Right atrium auricular region (tissue), 2 donors: ENCODE results near the gene KCNIP4. TPM values are rescaled to one million over a fixed set of nuclear protein-coding genes. Genes with fewer than 3 reads are reported as not detected.

ENCODE experiments used
- DNase-seq: peaks from one replicate; pipeline ENCODE4 v3.0.0-alpha.2; 2019; ENCODE audit warnings: low spot score
- H3K27ac ChIP-seq, 2 donors: fragments of 200-600 bp; sonication (generic); 1 replicate in 1 of 2; 2 replicates in 1 of 2; pipeline ENCODE4 v1.5.1; 2016 to 2019
- H3K27me3 ChIP-seq, 2 donors: fragments of 200-600 bp; sonication (generic); one replicate each; pipeline versions ENCODE4 v1.5.1 to v1.6.0; 2017 to 2019
- H3K36me3 ChIP-seq: fragments of 200-600 bp; sonication (generic); one replicate; pipeline ENCODE4 v1.5.1; 2016
- H3K4me1 ChIP-seq, 2 donors: fragments of 200-600 bp; sonication (generic); one replicate each; pipeline versions ENCODE4 v1.5.1 to v1.6.0; 2017 to 2019
- H3K4me3 ChIP-seq, 2 donors: fragments of 200-600 bp; sonication (generic); 1 replicate in 1 of 2; 2 replicates in 1 of 2; pipeline ENCODE4 v1.5.1; 2017 to 2019; ENCODE audit warnings: mild to moderate bottlenecking in 1 of 2, moderate library complexity in 1 of 2
- H3K9me3 ChIP-seq, 2 donors: fragments of 200-600 bp; sonication (generic); one replicate each; pipeline ENCODE4 v1.5.1; 2019
- total RNA-seq, 2 donors: library from RNA; depleted of rRNA; stranded (reverse); fragments of >200 nt; gene quantifications; one replicate each; pipeline ENCODE4 v1.1.0, GENCODE V29; 2016
- TF ChIP-seq, protein P1 (sequence below), 2 donors: fragments of 200-600 bp; sonication (generic); IDR thresholded peaks; one replicate each; pipeline ENCODE4 v1.5.1; 2019; ENCODE audit warnings: antibody characterized with exemption in 2 of 2

Gene KCNIP4
- total RNA-seq, 2 donors from 2014 or later, result not detected

DNA sequence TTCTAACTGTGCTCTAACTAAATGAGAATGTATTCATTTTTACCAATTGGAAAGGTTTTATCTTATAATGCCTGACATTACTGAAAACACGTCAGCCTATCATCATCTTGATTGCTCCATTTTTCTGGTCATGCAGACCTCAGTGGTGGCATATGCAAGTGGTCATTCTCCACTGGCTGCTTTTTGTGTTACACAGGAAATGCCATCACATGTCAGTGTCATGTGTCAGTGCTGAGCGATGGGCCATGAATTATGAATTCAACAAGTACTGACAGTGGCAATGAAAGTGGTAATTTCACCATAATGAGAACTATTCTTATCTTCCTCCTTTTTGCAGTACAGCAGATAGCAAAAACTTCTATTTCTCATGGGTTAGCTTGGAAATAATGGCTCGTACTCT lies 1057.8 kb downstream of the KCNIP4 start:
- Histone ChIP-seq H3K9me3 (no peaks in the 10 kb centered on the region), H3K36me3 (no peaks in the 10 kb centered on the region), H3K27ac (no peak overlapping the region), H3K4me1 (no peaks in the 10 kb centered on the region), H3K27me3 (no peaks in the 10 kb centered on the region), H3K4me3 (no peak overlapping the region)
- no peak for DNase-seq
- TF ChIP-seq, protein P1, sequence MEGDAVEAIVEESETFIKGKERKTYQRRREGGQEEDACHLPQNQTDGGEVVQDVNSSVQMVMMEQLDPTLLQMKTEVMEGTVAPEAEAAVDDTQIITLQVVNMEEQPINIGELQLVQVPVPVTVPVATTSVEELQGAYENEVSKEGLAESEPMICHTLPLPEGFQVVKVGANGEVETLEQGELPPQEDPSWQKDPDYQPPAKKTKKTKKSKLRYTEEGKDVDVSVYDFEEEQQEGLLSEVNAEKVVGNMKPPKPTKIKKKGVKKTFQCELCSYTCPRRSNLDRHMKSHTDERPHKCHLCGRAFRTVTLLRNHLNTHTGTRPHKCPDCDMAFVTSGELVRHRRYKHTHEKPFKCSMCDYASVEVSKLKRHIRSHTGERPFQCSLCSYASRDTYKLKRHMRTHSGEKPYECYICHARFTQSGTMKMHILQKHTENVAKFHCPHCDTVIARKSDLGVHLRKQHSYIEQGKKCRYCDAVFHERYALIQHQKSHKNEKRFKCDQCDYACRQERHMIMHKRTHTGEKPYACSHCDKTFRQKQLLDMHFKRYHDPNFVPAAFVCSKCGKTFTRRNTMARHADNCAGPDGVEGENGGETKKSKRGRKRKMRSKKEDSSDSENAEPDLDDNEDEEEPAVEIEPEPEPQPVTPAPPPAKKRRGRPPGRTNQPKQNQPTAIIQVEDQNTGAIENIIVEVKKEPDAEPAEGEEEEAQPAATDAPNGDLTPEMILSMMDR (IDR thresholded peaks at IDR 0.05), result no peak

DNA sequence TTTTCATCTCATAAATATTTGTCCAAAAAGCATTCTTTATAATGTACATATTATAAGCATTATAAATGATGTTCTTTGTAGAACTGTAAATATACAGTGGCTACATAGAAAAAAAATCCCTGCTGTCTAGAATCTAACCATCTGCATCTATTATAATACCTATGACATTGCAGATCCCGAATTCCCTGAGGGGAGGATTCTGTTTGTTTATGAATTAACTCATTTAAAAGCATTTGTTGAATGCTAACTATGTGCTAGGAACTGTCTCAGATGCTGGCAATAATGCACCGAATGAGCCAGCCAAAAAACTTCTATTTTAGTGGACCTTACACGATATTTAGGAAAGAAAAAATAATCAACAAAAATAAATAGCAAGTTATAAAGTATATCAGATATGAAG lies 1058.7 kb downstream of the KCNIP4 start:
- DNase-seq, result no peak
- no peak overlapping the region for H3K27ac ChIP-seq
- TF ChIP-seq, protein P1 (IDR thresholded peaks at IDR 0.05), result no peak

DNA sequence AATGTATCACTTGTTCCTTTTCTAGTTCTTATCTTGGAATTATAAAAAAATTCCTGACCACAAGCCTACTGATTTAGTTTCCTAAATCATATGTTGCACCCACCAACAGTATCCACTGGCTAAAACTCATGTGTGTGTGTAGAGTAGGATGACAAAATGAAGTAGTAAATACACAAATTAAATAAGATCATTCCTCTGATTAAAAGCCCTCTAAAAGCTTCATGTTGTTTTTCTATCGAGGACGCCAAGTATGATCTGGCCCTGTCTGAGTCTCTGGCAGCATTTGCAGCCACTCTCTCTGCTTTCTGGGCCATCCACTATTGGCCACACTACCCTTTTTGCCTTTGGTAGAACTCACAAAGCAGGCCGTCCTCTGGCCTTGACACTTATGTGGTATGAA lies 1064.9 kb downstream of the KCNIP4 start:
- Histone ChIP-seq H3K4me3 (no peak overlapping the region), H3K9me3 (no peaks in the 10 kb centered on the region), H3K27me3 (no peaks in the 10 kb centered on the region), H3K36me3 (no peaks in the 10 kb centered on the region), H3K4me1 (no peaks in the 10 kb centered on the region), H3K27ac (no peak overlapping the region)
- TF ChIP-seq, protein P1 (IDR thresholded peaks at IDR 0.05), result no peak
- DNase-seq, result no peak

More for the DNA sequence above, 1058.7 kb downstream of the KCNIP4 start:
- Histone ChIP-seq H3K36me3 (no peaks in the 10 kb centered on the region), H3K9me3 (no peaks in the 10 kb centered on the region), H3K27me3 (no peaks in the 10 kb centered on the region), H3K4me1 (no peaks in the 10 kb centered on the region), H3K4me3 (no peak overlapping the region)

DNA sequence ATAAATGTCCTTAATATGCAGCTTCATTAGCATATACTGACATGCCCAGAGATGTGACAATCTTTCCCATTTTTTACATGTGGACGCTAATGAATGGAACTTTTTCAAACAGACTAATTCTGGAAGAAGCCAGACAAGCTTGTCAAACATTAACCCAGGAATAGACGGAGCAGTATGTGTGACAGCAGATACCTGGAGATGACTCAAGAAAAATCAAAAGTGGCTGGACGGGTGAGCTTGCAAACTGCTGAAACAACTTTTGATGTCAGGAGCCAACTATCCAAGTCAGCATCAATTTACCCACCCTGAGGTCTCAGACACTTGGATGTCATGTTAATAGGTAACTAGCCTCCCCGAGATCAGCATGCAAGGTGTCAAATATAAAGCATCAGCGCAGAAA lies 1065.3 kb downstream of the KCNIP4 start:
- no peaks in the 10 kb centered on the region for H3K36me3 ChIP-seq
- no peaks in the 10 kb centered on the region for H3K9me3 ChIP-seq
- no peaks in the 10 kb centered on the region for H3K4me1 ChIP-seq
- H3K27me3 ChIP-seq, result no peaks in the 10 kb centered on the region
- no peak for DNase-seq
- H3K27ac ChIP-seq, result no peak overlapping the region
- H3K4me3 ChIP-seq, result no peak overlapping the region
- TF ChIP-seq, protein P1 (IDR thresholded peaks at IDR 0.05), result no peak

DNA sequence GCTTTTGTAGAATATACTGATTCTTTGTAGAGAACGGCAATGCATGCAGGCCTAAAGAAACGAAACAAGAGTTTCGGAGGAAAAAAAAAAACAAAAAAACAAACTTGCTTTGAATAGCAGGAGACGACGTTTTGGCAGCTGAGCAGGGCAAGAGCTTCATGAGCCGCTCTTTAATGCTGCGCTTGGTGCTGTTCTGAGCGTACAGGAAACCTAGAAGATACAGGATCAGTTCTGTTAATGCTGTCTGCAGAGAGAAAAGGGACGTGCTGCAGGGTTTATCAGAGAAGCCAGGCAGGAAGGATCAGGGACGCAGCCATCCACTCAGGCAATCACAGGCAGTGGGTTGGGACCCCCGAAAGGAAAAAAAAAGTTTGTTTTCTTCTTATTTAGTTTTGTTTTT lies 1066.1 kb downstream of the KCNIP4 start:
- H3K27me3 ChIP-seq, result no peaks in the 10 kb centered on the region
- TF ChIP-seq, protein P1 (IDR thresholded peaks at IDR 0.05), result no peak
- H3K9me3 ChIP-seq, result no peaks in the 10 kb centered on the region
- H3K27ac ChIP-seq, result no peak overlapping the region
- no peaks in the 10 kb centered on the region for H3K4me1 ChIP-seq
- no peaks in the 10 kb centered on the region for H3K36me3 ChIP-seq
- no peak for DNase-seq
- no peak overlapping the region for H3K4me3 ChIP-seq

DNA sequence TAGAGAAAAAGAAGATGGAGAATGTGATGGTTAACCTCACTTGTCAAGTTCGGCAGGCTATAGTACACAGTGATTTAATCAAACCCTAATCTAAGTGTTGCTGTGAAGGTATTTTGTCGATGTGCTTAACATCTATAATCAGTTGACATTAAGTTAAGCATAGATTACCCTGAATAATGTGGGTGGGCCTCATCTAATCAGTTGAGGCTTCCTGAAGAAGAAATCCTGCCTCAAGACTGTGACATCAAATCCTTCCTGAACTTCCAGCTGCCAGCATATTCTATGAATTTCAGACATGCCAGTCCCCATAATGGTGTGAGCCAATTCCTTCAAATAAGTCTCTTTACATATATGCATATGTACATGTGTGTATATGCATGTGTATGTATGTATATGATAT lies 1066.9 kb downstream of the KCNIP4 start:
- H3K9me3 ChIP-seq, result no peaks in the 10 kb centered on the region
- no peaks in the 10 kb centered on the region for H3K36me3 ChIP-seq
- no peak overlapping the region for H3K4me3 ChIP-seq
- H3K27me3 ChIP-seq, result no peaks in the 10 kb centered on the region
- TF ChIP-seq, protein P1 (IDR thresholded peaks at IDR 0.05), result no peak
- DNase-seq, result no peak
- H3K4me1 ChIP-seq, result no peaks in the 10 kb centered on the region
- no peak overlapping the region for H3K27ac ChIP-seq
